GM23338 (cell line): Measurements from ENCODE around the gene NPAS2. TPM values are rescaled to one million over a fixed set of nuclear protein-coding genes. Genes with fewer than 3 reads are reported as not detected.

Source experiments
- ATAC-seq: fragments of 200-7000 bp; cut with Tn5 transposase; 3 replicates; pipeline ENCODE4 v1.9.1; 2020
- DNase-seq: peaks from one replicate; pipeline ENCODE4 v3.0.0-alpha.2; 2015; ENCODE audit warnings: low spot score
- H2AFZ ChIP-seq: fragments of 200-600 bp; sonication (generic); 2 replicates; pipeline ENCODE4 v1.8.0; 2016; ENCODE audit warnings: antibody characterized with exemption, mild to moderate bottlenecking, moderate library complexity
- H3F3A ChIP-seq: fragments of 200-600 bp; sonication (generic); replicated peaks from 2 replicates; pipeline ENCODE4 v1.8.0; 2017; ENCODE audit warnings: antibody characterized with exemption, mixed run types, low read depth
- H3K27ac ChIP-seq: fragments of 200-600 bp; sonication (generic); 2 replicates; pipeline ENCODE4 v1.6.1; 2016; ENCODE audit warnings: low read depth
- H3K27me3 ChIP-seq: fragments of 200-600 bp; sonication (generic); 2 replicates; pipeline ENCODE4 v1.8.0; 2016; ENCODE audit warnings: mild to moderate bottlenecking, mixed run types, moderate library complexity; ENCODE audit not compliant: insufficient read depth
- H3K36me3 ChIP-seq: fragments of 200-600 bp; sonication (generic); 2 replicates; pipeline ENCODE4 v1.8.0; 2016; ENCODE audit warnings: mild to moderate bottlenecking; ENCODE audit not compliant: insufficient read depth
- H3K4me1 ChIP-seq: fragments of 200-600 bp; sonication (generic); 2 replicates; pipeline ENCODE4 v1.8.0; 2016; ENCODE audit warnings: mild to moderate bottlenecking, moderate library complexity; ENCODE audit not compliant: insufficient read depth
- H3K4me2 ChIP-seq: fragments of 200-600 bp; sonication (generic); 2 replicates; pipeline ENCODE4 v1.7.1; 2017; ENCODE audit warnings: mixed run types
- H3K4me3 ChIP-seq: fragments of 200-600 bp; sonication (generic); 2 replicates; pipeline ENCODE4 v1.6.1; 2016; ENCODE audit warnings: mixed run types
- H3K79me2 ChIP-seq: fragments of 200-600 bp; sonication (generic); replicated peaks from 2 replicates; pipeline ENCODE4 v1.8.0; 2017; ENCODE audit warnings: mild to moderate bottlenecking; ENCODE audit not compliant: insufficient read depth
- H3K9me2 ChIP-seq: fragments of 200-600 bp; sonication (generic); 2 replicates; pipeline ENCODE4 v1.8.0; 2017; ENCODE audit not compliant: insufficient read depth
- H4K20me1 ChIP-seq: fragments of 200-600 bp; sonication (generic); replicated peaks from 2 replicates; pipeline ENCODE4 v1.8.0; 2017; ENCODE audit warnings: mild to moderate bottlenecking; ENCODE audit not compliant: insufficient read depth
- H3K27ac Mint-ChIP-seq: 2 replicates; pipeline ENCODE4 v1.8.0; 2020; ENCODE audit warnings: inconsistent platforms, mild to moderate bottlenecking, moderate library complexity, mixed read lengths
- H3K27me3 Mint-ChIP-seq: 3 replicates; pipeline ENCODE4 v1.8.0; 2022; ENCODE audit warnings: low read depth, mild to moderate bottlenecking, moderate library complexity, mixed read lengths, inconsistent platforms; ENCODE audit not compliant: insufficient read depth, poor library complexity
- H3K36me3 Mint-ChIP-seq: 3 replicates; pipeline ENCODE4 v1.8.0; 2021; ENCODE audit warnings: low read depth, mild to moderate bottlenecking, inconsistent platforms, moderate library complexity, mixed read lengths
- H3K4me1 Mint-ChIP-seq: 3 replicates; pipeline ENCODE4 v1.8.0; 2020; ENCODE audit warnings: mild to moderate bottlenecking, inconsistent platforms, mixed read lengths
- H3K4me3 Mint-ChIP-seq: 3 replicates; pipeline ENCODE4 v1.8.0; 2021; ENCODE audit warnings: moderate library complexity, mild to moderate bottlenecking, inconsistent platforms, mixed read lengths
- H3K9me3 Mint-ChIP-seq: 3 replicates; pipeline ENCODE4 v1.8.0; 2020; ENCODE audit warnings: moderate library complexity, mild to moderate bottlenecking, inconsistent platforms, mixed read lengths
- ETS1 ChIP-seq: IDR thresholded peaks from 2 replicates; pipeline ENCODE4 v1.6.1; 2016; ENCODE audit warnings: antibody characterized with exemption
- EZH2 ChIP-seq: fragments of 200-600 bp; sonication (generic); IDR thresholded peaks from one replicate; pipeline ENCODE4 v1.8.0; 2017; ENCODE audit warnings: antibody characterized with exemption, mild to moderate bottlenecking, low read depth; ENCODE audit not compliant: unreplicated experiment
- JUNB ChIP-seq: IDR thresholded peaks from one replicate; pipeline ENCODE4 v1.6.1; 2016; ENCODE audit warnings: antibody characterized with exemption; ENCODE audit not compliant: unreplicated experiment
- NANOG ChIP-seq: IDR thresholded peaks from 2 replicates; pipeline ENCODE4 v1.6.1; 2016; ENCODE audit warnings: antibody characterized with exemption, borderline replicate concordance
- STAT1 ChIP-seq: IDR thresholded peaks from one replicate; pipeline ENCODE4 v1.6.1; 2016; ENCODE audit warnings: antibody characterized with exemption; ENCODE audit not compliant: unreplicated experiment
- ZNF331 ChIP-seq: fragments of 250-450 bp; sonication (Bioruptor Pico); IDR thresholded peaks from 2 replicates; pipeline ENCODE4 v1.5.0; 2020; ENCODE audit warnings: low read depth, mild to moderate bottlenecking, moderate library complexity
- ZNF462 ChIP-seq: fragments of 250-450 bp; sonication (Bioruptor Pico); IDR thresholded peaks from 2 replicates; pipeline ENCODE4 v1.5.0; 2020; ENCODE audit warnings: mild to moderate bottlenecking, moderate library complexity
- polyA plus RNA-seq: library from polyadenylated mRNA; unstranded; fragments of >200 nt; fragmentation: Nextera tagmentation; extraction: Ambion mirVana; gene quantifications from 2 replicates; pipeline ENCODE4 v1.2.1, GENCODE V29; 2016
- total RNA-seq: library from RNA; depleted of rRNA; stranded (reverse); fragments of >200 nt; shearing (Covaris generic); gene quantifications from 2 replicates; pipeline ENCODE4 v1.2.3, GENCODE V29; 2014

Gene NPAS2
- total and polyA plus RNA-seq, 2 experiments from 2014 or later = 0.56 to 1.1 TPM

GRCh38 chr2:100861340-100861739 lies 41.4 kb downstream of the NPAS2 start (continued):
- TF ChIP-seq ZNF462 (CRISPR knock-in tag) (no peak), EZH2 (no peak), NANOG (no peak), ZNF331 (CRISPR knock-in tag) (no peak), ETS1 (no peak), STAT1 (no peak)

- H3K27ac Mint-ChIP-seq = no peak overlapping the region
- no peaks in the 10 kb centered on the region for H3F3A ChIP-seq
- H3K79me2 ChIP-seq = no peaks in the 10 kb centered on the region
- DNase-seq = no peak
- no peaks in the 10 kb centered on the region for H3K36me3 Mint-ChIP-seq
- no peaks in the 10 kb centered on the region for H3K9me2 ChIP-seq
- no peak for ATAC-seq
- no peak overlapping the region for H3K27ac ChIP-seq
- no peaks in the 10 kb centered on the region for H4K20me1 ChIP-seq
- no peaks in the 10 kb centered on the region for H3K4me1 ChIP-seq
- no peaks in the 10 kb centered on the region for H3K27me3 ChIP-seq
- H3K4me1 Mint-ChIP-seq = peaks cover 4% of the 10 kb centered on the region; the same call in 1 of the 3 replicates
- H3K4me2 ChIP-seq = no peak overlapping the region
- H3K27me3 Mint-ChIP-seq = no peaks in the 10 kb centered on the region
- no peak overlapping the region for H3K4me3 Mint-ChIP-seq
- H3K4me3 ChIP-seq = no peak overlapping the region
- H2AFZ ChIP-seq = no peak overlapping the region
- no peaks in the 10 kb centered on the region for H3K36me3 ChIP-seq
- no peaks in the 10 kb centered on the region for H3K9me3 Mint-ChIP-seq
- TF ChIP-seq ZNF462 (CRISPR knock-in tag) (no peak), JUNB (no peak)
Measured at GRCh38 chr2:100862081-100862480, 42.1 kb downstream of the NPAS2 start.
